Activated CD8-positive, alpha-beta memory T cell treated with anti-CD3 and anti-CD28 coated beads, Interleukin-2, amount 50 U/mL, for 48 hours (primary cell): ENCODE measurements around the gene S100A1.
"Not testable (repeated sequence)": the region's sequence is repeated elsewhere in the genome, so short reads cannot be mapped to it uniquely, and the experiment has no call there.

Experiments
- DNase-seq: peaks from one replicate; pipeline ENCODE4 v3.0.0-alpha.2; 2020

S100A1 gene

DNA sequence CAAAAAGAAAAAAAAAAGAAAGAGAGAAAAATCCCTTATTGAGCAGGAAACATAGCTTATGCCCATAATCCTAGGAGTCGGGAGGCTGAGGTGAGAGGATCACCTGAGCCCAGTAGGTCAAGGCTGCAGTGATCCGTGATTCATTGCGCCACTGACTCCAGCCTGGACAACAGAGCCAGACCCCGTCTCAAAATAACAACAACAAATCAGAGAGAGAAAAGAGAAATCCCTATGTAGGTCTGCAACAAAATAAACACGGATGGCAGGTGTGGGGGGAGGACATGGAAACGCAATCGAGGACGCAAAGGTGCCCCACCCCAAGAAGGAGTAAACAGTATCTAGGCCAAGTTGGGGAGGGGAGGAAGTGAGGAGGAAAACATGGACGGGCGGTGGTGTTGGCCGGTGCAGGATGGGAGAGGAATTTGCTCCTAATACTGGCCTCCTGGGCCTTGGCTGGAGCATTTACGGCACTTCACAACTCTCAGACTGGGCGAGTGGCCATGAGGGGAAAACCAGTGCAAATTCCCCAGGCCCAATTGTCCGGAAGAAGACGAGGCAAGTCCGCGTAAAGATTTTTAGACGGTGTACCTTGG is 5.0 kb downstream of the S100A1 start:
- no peak for DNase-seq

DNA sequence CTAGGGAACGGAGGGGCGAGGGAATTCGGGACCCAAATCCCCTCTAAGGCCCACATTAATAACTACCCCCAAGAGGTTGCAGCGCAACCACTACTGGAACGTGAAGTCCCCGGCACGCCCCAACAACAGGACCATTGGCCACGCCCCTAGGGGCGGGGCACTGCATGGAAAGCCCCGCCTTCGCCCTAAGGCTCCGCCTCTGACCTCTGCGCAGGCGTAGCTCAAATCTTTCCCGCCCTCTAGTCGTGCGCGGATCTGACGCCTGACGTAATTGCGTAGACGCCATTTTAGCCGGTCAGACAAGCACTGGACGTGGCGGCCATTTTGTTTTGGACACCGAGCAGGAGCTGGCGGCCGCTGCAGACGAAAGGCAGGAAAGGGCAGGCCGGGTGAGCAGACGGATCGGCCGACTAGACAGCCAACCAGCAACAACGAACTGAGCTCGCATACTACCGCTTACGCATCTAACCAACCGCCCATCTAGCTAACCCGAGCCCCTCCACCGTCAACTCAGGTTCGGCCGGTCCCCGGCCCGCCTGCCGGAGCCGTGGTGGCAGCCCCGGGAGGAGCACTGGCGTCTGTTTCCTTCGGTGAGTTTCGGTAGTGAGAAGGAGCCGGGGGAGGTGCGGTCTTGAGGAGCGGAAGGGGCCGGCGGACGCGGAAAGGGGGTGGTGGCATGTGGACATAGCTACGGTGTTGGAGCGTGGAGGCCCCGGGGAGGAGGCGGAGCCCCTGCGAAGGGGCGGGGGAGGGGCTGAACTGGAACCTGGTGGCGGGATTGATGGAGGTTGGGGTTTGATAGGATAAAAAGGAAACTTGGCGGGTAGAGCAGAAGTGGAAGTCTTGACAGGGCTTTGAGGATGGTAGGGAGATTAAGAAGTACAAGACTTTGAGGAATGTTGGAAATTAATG is 5.8 kb downstream of the S100A1 start, which contains the start of gene CHTOP:
CHTOP (plus strand) TSS at position 313 of the 912 bp plus-strand sequence. CDS start 2,523 bp downstream, outside the sequence.
- peak; percentile 99 for DNase-seq

GRCh38 chr1:153635872-153636271 is 7.6 kb downstream of the S100A1 start:
- DNase-seq: no peak

DNA sequence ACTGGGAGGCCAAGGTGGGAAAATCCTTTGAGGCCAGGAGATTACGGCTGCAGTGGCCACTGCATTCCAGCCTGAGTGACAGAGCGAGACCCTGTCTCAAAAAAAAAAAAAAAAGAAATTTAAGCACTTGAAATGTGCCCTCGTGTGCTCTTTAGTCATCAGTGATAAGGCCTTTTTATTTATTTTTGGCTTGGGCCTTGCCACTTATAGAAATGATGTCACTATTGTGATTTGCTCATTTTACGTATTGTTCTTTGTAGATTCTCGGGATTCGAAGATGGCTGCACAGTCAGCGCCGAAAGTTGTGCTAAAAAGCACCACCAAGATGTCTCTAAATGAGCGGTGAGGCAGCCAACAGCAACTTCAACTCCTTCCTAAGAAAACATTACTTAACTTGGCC is 8.1 kb downstream of the S100A1 start:
- no peak for DNase-seq

- no peak for DNase-seq
Observed at GRCh38 chr1:153638261-153638660, 10.0 kb downstream of the S100A1 start.

- DNase-seq: no peak
Observed at GRCh38 chr1:153639280-153639679, 11.0 kb downstream of the S100A1 start.

GRCh38 chr1:153640213-153640612 is 12.0 kb downstream of the S100A1 start:
- DNase-seq: not testable (repeated sequence)

- no peak for DNase-seq
Observed at GRCh38 chr1:153640861-153641260, 12.6 kb downstream of the S100A1 start.

DNA sequence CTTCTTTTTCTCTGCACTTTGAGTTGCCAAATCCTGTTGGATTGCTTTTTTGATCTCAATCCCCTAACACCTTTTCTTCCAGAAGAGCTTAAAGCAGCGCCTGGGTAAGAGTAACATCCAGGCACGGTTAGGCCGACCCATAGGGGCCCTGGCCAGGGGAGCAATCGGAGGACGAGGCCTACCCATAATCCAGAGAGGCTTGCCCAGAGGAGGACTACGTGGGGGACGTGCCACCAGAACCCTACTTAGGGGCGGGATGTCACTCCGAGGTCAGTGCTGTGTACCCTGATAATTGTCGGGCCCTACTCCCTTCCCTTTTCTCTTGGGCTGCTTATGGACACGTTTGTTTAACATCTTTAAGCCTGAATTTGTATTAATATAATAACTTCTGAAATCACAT is 13.9 kb downstream of the S100A1 start:
- no peak for DNase-seq

- DNase-seq: no peak
Observed at GRCh38 chr1:153643100-153643499, 14.9 kb downstream of the S100A1 start.

GRCh38 chr1:153643816-153644215 is 15.6 kb downstream of the S100A1 start:
- no peak for DNase-seq

DNA sequence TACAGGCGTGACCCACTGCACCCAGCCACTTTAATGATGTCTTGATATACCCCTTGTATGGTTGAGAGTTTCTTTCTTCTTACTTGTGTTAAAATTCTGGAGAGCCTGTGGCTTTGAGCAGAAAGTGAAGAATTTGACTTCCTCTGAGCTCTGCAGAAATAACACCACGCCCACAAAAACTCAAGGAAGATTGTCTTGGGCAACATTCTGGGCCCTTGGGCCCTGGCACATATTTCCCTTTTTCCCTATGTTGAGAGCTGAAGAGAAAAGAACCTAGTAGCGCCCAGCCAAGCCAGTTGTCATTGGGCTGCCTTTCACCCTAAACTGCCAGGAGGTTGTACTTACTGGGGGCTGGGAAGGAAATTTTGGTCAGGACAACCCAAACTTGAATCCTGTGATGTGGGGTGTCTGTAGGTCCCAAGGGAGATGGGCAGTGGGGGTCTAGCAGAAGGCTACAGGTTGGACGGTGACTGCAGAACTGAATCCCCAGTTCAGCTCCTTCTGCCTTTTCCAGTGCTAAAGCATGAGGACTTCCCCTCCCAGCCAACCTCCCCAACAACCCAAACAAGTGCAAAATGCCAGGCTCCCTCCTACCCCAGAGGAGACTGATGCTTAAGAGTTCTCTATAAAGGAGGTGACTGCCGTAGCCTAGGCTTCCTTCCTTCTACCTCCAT is 18.6 kb downstream of the S100A1 start:
- DNase-seq: no peak

DNA sequence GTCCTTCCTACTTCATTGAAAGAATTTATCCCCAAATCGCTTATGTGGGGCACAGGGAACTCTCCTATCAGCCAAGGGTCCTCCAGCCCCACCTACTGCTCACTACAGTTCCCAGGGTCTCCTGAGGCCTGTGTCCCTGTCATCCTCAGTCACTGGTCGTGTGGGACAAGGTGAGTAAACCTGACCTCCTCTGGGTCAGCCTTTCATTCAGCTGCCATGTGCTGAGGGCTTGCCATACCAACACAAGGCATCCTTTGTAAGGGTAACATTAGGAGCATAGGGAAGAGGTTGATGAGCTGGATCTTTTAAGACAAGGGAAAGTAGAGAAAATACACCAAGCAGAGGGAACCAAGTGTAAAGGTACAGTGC is 19.1 kb downstream of the S100A1 start:
- DNase-seq: no peak

DNA sequence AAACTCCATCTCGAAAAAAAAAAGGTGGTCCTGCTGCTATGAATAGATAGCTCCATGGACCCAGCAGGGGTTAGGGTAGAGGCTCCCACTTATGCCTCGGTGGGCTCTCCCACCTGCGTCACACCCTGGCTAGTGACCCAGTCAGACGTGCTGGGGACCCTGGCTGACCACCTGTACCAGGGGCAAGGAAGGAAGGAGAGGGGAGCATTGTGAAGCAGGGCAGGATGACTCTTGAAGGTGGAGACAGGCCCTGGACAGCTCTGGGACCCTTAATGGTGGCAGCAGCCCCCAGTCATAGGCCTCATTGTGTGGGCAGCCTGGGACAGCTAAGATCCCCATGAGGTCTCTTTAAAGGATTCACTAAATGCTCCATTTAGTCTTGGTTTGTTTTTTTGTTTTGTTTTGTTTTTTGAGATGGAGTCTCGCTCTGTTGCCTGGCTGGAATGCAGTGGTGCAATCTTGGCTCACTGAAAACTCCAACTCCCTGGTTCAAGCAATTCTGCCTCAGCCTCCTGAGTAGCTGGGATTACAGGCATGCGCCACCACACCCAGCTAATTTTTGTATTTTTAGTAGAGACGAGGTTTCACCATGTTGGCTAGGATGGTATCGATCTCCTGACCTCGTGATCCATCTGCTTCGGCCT is 19.9 kb downstream of the S100A1 start:
- DNase-seq: no peak

DNA sequence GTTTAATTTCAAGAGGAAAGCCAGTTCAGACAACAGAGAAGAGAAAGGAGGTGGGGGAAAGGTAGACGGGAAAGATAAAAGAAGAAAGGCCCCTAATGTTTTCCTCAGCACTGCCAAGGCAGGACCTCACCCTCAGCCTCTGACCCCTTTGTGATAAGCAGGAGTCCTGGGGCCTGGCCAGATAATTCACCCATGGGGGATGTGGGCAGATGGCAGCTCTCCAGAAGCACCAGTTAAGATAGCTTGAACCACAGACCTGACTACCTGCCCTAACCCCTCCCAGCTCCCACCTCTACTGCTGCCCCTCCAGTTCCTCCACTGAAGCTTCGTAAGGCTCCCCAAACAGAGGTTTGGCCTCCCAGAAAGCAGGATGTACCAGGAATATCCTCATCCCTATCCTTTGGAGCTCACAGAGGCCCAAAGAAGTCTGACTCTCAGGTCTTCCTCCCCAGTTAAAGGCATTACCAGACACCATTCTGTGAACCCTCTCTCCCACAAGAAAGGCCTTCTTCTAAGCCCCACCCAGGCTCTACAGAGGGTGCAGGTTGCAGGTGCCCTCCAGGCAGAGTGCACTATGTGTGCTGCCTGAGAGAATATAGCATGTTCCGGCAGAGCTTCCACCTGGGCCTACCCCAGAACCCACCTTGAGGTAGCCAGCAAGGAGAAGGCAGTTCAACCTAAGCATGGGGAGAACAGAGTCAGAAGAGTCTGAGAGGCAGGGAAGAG is 21.1 kb downstream of the S100A1 start:
- DNase-seq: no peak

DNA sequence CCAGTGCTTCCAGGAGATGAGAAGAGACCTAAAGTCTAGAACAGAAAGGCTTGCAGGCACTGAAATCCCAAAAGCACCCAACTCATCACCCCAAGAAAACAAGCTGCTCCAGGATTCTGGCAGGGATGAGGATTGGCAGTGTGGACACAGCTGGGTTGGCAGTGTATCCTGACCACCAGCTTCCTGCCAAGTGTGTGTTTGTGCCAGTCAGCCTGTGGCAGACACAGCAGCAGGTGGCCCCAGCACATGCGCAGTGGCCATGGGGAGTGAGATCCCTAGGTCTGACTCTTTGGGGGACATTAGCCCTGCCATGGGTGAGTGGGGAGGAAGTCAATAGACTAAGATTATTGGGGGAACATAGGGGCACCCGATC is 21.6 kb downstream of the S100A1 start:
- DNase-seq: no peak

DNA sequence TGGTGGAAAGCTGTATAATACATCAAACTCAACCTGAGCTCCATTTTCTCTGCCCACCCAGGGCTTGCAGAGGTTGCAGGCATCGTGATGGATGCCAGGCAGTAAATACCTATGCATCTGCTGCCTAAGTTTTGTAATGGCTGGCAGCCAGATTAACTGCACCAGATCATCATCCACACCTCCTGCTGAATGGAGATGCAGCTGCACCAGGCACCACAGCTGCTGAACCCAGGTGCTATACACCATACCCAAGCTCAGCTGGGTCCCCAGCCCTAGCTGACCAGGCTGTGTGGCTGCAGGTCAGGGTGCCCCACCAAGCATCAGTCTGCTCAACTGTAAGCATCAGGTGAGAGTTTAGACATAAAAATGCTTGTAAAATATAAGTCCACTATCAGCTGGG is 23.5 kb downstream of the S100A1 start:
- DNase-seq: no peak

DNA sequence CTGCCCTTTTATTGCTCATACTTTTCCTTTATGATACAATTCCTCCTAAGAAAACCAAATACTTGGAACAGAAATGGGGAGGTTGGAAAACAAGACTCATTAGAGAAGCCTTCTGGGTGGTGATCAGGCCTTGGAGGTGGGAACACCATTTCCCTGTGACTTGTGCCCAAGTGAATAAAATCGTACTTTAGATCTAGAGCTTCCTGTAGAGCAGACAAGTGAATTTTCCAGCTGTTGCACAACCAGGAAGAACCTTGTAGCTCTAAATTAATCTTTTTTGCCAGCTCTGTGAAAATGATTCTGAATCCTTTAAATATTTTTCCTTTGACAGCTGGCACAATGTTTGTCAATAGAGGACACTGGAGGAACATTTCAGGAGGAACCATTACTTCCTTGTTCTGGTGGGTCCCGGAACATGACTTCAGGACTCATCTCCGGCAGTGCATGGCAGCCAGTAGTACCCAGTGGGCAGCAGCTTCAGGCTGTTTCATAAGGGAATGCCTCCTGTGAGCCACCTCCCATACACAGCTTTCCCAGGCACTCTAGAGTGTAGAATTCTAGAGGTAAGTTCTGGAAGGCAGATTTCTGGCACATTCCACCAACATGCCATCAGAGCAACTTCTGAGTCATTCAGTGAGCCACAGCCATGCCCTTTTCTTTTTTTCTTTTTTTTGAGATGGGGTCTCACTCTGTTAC is 24.7 kb downstream of the S100A1 start:
- no peak for DNase-seq

DNA sequence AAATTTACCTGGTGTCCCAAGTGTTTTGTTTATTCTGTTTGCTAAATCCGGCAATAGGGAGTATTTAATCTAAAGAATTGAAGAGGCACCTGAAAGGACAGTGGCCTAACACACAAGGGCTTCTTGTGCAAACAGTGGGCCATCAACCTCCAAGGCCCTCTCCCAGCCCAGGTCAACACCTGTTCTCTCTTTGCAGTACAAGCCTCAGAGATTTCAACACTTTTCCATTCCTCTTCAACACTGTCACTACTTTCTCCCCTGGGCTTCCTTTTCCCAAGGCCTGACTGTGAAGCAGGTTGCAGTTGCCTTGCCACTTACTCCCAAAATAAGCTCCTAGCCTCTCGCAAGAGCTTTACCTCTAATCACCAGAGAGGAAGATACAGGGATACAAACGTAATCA is 27.1 kb downstream of the S100A1 start:
- DNase-seq: no peak

GRCh38 chr1:153658400-153659174 is 30.4 kb downstream of the S100A1 start, which contains the start of gene SNAPIN:
Gene SNAPIN, plus strand, starts transcription at chr1:153658703. Its CDS starts 41 bp downstream, at chr1:153658744.
- peak; percentile 94 for DNase-seq

DNA sequence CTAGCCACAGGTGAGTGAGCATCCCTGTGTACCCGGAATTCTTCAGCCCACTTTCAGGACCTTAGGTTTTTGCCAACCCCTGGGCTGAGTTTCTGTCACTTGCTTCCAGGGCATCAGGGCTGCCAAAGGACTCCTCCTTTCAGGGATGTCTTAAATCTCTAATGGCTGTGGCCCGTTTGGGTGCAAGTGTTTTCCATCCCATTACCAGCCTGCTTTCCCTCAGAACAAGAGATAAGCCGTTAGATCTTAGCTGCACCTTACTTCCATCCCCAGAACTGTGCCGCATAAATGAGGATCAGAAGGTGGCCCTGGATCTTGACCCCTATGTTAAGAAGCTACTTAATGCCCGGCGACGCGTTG is 30.9 kb downstream of the S100A1 start:
- no peak for DNase-seq
